Vagina (tissue), 2 donors: ENCODE measurements around the gene GPRC5C.

Experiments
- CTCF ChIP-seq, 3 experiments: fragments of 450-650 bp in 2 of 3; fragments of 200-600 bp in 1 of 3; sonication (generic) in 1 of 3; IDR thresholded peaks; one replicate each; pipeline ENCODE4 v1.5.1; 2017 to 2019; ENCODE audit warnings: antibody characterized with exemption in 3 of 3, mild to moderate bottlenecking in 2 of 3, moderate library complexity in 2 of 3
- POLR2A ChIP-seq, 2 donors: fragments of 450-650 bp; IDR thresholded peaks; one replicate each; pipeline ENCODE4 v1.6.1; 2017; ENCODE audit warnings: antibody characterized with exemption in 2 of 2, mild to moderate bottlenecking in 2 of 2, moderate library complexity in 2 of 2
- POLR2AphosphoS5 ChIP-seq, 2 donors: sonication (generic); formaldehyde crosslinking; IDR thresholded peaks; one replicate each; pipeline ENCODE4 v1.9.0; 2017; ENCODE audit warnings: antibody characterized with exemption in 2 of 2, mild to moderate bottlenecking in 2 of 2, low read depth in 1 of 2; ENCODE audit not compliant: insufficient read depth in 1 of 2

GRCh38 chr17:74481621-74482020 lies 49.7 kb downstream of the GPRC5C start:
- TF ChIP-seq POLR2AphosphoS5 (IDR thresholded peaks at IDR 0.05; ENCODE audit: insufficient read depth in 1 of 2, low read depth in 1 of 2) (no peak), CTCF (IDR thresholded peaks at IDR 0.05) (no peak), POLR2A (IDR thresholded peaks at IDR 0.05) (no peak)
